GM19099 (cell line): ENCODE data around the gene GOSR2.

Experiments
- POLR2A ChIP-seq: IDR thresholded peaks from 3 replicates; pipeline ENCODE4 v1.6.1; 2011; ENCODE audit warnings: low read depth; ENCODE audit not compliant: insufficient read length; ENCODE audit errors: extremely low read depth

Gene GOSR2

GRCh38 chr17:46908068-46908737 is 14.8 kb upstream of the GOSR2 start:
- TF ChIP-seq POLR2A: no peak

GRCh38 chr17:46910179-46910927 is 12.6 kb upstream of the GOSR2 start:
- TF ChIP-seq POLR2A: no peak

DNA sequence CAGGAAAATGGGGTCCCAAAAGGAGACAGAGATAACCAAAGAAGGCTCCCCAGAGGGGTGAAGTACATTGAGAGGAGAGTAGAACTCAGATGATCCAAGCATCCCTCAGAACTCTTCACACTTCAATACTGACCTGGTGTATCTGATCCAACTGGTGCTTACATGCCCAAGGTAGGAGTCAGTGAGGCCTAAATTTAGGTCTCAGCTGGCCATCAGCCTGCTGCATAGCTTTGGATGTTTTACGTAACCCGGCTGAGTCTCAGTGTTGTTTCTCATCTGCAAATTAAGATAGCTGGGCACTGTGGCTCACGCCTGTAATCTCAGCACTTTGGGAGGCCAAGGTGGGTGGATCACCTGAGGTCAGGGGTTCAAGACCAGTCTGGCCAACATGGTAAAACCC is 11.6 kb upstream of the GOSR2 start:
- no peak for TF ChIP-seq POLR2A

DNA sequence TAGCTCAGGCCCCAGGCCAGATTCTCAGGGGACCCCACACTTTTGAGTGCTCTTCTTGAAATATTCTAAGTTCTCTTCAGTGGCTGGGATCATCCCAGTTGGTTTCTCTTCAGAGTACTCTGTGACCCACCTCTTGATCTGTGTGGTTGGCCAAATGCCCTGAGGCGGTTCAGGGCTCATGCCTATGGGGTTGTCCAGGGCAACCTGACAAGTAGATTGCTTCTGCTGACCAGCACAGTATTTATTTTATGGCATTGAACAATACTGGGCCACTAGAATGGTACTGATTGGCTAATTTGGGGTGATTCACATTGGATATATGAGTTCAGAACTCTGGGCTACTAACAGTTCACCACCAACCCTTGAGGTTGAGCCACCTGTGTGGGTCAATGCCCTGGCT is 7.4 kb upstream of the GOSR2 start:
- no peak for TF ChIP-seq POLR2A

GRCh38 chr17:46916211-46916610 is 6.7 kb upstream of the GOSR2 start:
- no peak for TF ChIP-seq POLR2A

GRCh38 chr17:46916623-46917022 is 6.3 kb upstream of the GOSR2 start:
- no peak for TF ChIP-seq POLR2A

DNA sequence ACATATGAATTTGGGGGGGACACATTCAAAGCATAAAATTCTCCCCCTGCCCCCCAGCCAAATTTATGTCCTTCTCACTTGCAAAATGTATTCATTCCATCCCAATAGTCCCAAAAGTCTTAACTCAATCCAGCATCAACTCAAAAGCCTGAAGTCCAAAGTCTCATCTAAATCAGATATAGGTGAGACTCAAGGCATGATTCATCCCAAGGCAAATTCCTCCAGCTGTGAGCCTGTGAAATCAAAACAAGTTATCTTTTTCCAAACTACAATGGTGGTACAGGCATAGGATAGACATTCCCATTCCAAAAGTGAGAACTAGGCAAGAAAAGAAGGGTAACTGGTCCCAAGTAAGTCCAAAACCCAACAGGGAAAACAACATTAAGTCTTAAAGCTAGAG is 5.9 kb upstream of the GOSR2 start:
- no peak for TF ChIP-seq POLR2A

- no peak for TF ChIP-seq POLR2A
Observed at GRCh38 chr17:46917516-46917915, 5.4 kb upstream of the GOSR2 start.

- no peak for TF ChIP-seq POLR2A
Observed at GRCh38 chr17:46922487-46922803, 515 bp upstream of the GOSR2 start.

DNA sequence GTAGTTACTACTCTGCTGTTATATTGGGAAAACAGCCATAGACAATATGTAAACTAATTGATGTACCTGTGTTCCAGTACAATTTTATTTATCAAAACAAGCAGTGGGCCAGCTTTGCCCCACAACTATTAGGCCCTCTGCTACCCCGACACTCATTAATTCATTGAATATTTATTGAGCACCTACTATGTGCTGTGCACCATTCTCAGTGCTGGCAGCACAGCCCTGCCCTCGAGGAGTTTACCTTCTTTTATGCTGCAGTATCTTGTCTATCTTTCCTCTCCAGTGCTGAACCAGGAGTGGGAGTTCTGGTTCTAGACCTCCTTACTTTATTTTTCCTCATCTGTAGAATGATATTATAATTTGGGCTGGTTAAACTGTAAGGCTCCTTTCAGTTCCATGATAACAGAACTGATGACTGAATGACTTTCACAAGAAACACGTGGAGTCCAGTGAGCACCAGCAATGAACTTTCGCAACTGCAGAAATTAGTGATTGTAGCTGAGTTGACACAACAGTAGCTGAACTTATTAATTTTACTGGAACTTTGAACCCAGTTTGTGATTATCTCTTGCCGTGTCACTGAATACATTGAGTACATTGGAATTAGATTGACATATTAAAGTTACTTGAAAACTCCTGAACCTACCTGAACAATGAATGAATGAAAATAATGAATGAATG is 2.4 kb downstream of the GOSR2 start:
- no peak for TF ChIP-seq POLR2A

DNA sequence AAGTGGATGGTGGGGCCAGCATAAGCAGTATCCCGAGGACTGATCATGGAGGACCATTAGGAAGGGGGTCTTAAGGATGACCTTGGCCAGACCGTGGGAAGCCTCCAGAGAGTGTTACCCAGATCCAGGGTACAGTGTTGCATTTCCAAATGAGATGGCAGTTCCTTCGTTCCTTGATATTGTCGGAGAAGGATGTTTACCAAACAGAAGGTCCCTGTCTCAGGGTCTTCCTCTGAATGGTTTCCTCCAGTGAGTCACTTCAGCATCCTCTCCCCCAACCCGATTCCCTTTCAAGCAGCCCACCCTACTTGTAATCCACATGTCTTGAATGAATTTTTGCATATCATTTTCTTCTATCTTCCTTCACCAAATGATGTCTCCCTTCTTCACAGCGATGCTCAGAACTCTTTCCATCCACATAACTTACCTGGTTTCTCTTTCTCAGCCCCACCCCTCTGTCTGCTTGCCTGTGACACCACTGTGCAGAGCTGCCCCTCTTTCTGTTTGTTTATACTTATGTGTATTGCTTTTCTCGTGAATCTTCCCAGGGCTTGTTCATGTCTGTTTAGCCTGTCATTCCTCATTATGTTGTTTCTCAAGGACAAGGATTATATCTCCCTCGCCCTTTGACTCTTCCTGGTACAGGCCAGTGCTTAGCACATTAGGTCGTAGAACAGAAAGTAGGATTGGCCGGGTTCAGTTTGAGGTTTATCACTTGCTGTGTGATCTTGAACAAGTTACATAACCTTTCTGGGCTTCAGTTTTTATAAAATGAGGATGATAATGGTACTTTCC is 5.7 kb downstream of the GOSR2 start:
- TF ChIP-seq POLR2A: no peak

- no peak for TF ChIP-seq POLR2A
Observed at GRCh38 chr17:46929413-46929812, 6.5 kb downstream of the GOSR2 start.

GRCh38 chr17:46930051-46930450 is 7.1 kb downstream of the GOSR2 start:
- no peak for TF ChIP-seq POLR2A

GRCh38 chr17:46931596-46931995 is 8.6 kb downstream of the GOSR2 start:
- TF ChIP-seq POLR2A: no peak

GRCh38 chr17:46935658-46936266 is 12.8 kb downstream of the GOSR2 start:
- no peak for TF ChIP-seq POLR2A
